HepG2 (cell line): ENCODE data around the gene RMND5A. TPM values are rescaled to one million over a fixed set of nuclear protein-coding genes. Genes with fewer than 3 reads are reported as not detected.

Source experiments
- DNMT1 ChIP-seq: sonication (generic); formaldehyde crosslinking; IDR thresholded peaks from 2 replicates; pipeline ENCODE4 v1.5.1; 2020; ENCODE audit warnings: mild to moderate bottlenecking, missing genetic modification reagents
- GATAD2A ChIP-seq: IDR thresholded peaks from 2 replicates; pipeline ENCODE4 v1.6.1; 2016
- GRHL1 ChIP-seq: sonication (generic); formaldehyde crosslinking; conservative IDR thresholded peaks from 2 replicates; pipeline ENCODE4 v1.8.0; 2022; ENCODE audit warnings: missing genetic modification reagents
- KAT8 ChIP-seq: IDR thresholded peaks from 2 replicates; pipeline ENCODE4 v1.6.1; 2016; ENCODE audit warnings: missing genetic modification reagents, missing compliant biosample characterization
- KLF15 ChIP-seq: sonication (generic); formaldehyde crosslinking; IDR thresholded peaks from 2 replicates; pipeline ENCODE4 v1.8.1; 2023; ENCODE audit warnings: borderline replicate concordance, mild to moderate bottlenecking, inconsistent platforms, missing genetic modification reagents, mixed read lengths
- NFKB2 ChIP-seq: sonication (generic); formaldehyde crosslinking; IDR thresholded peaks from 2 replicates; pipeline ENCODE4 v1.4.0; 2020; ENCODE audit warnings: missing genetic modification reagents, borderline replicate concordance
- NFKBIZ ChIP-seq: IDR thresholded peaks from 2 replicates; pipeline ENCODE4 v1.6.1; 2018; ENCODE audit warnings: missing genetic modification reagents, missing compliant biosample characterization
- NONO ChIP-seq, 2 experiments: fragments of 450-650 bp in 1 of 2; sonication (generic) in 1 of 2; formaldehyde crosslinking in 1 of 2; IDR thresholded peaks in 1 of 2; conservative IDR thresholded peaks in 1 of 2; 2 replicates each; pipeline versions ENCODE4 v1.6.1 to v1.8.0; 2017 to 2022; ENCODE audit warnings: mild to moderate bottlenecking in 1 of 2, missing genetic modification reagents in 1 of 2, moderate library complexity in 1 of 2
- POLR2A ChIP-seq, 2 experiments: IDR thresholded peaks; 2 replicates each; pipeline ENCODE4 v1.6.1; 2011; ENCODE audit warnings: low read depth in 2 of 2, low read length in 2 of 2, mild to moderate bottlenecking in 1 of 2, moderate library complexity in 1 of 2; ENCODE audit not compliant: insufficient read depth in 1 of 2
- RFXANK ChIP-seq: IDR thresholded peaks from 2 replicates; pipeline ENCODE4 v1.6.1; 2016
- RXRA ChIP-seq: sonication (generic); formaldehyde crosslinking; IDR thresholded peaks from 2 replicates; pipeline ENCODE4 v1.5.1; 2020; ENCODE audit warnings: missing genetic modification reagents
- SMAD3 ChIP-seq: sonication (generic); formaldehyde crosslinking; IDR thresholded peaks from 2 replicates; pipeline ENCODE4 v1.4.0; 2020; ENCODE audit warnings: missing genetic modification reagents
- SMARCC2 ChIP-seq: fragments of 450-650 bp; IDR thresholded peaks from 2 replicates; pipeline ENCODE4 v1.6.1; 2017; ENCODE audit warnings: antibody characterized with exemption, mild to moderate bottlenecking
- TOPORS ChIP-seq: sonication (generic); formaldehyde crosslinking; IDR thresholded peaks from 2 replicates; pipeline ENCODE4 v1.8.0; 2023; ENCODE audit warnings: mild to moderate bottlenecking, missing genetic modification reagents
- ZBTB7A ChIP-seq: sonication (generic); formaldehyde crosslinking; IDR thresholded peaks from 2 replicates; pipeline ENCODE4 v1.8.0; 2022; ENCODE audit warnings: mild to moderate bottlenecking, missing genetic modification reagents
- ZNF225 ChIP-seq: sonication (generic); formaldehyde crosslinking; IDR thresholded peaks from 2 replicates; pipeline ENCODE4 v1.4.0; 2020; ENCODE audit warnings: mild to moderate bottlenecking, missing genetic modification reagents
- ZNF263 ChIP-seq: sonication (generic); formaldehyde crosslinking; IDR thresholded peaks from 2 replicates; pipeline ENCODE4 v1.4.0; 2020; ENCODE audit warnings: missing genetic modification reagents
- ZNF609 ChIP-seq: sonication (generic); formaldehyde crosslinking; IDR thresholded peaks from 2 replicates; pipeline ENCODE4 v1.4.0; 2020; ENCODE audit warnings: mild to moderate bottlenecking, missing genetic modification reagents, borderline replicate concordance
- polyA plus RNA-seq, 8 experiments: library from polyadenylated mRNA; depleted of rRNA in 3 of 8; stranded (reverse) in 7 of 8; unstranded in 1 of 8; fragments of >200 nt; fragmentation: Illumina TruSeq in 4 of 8; extraction: Trizol in 4 of 8; gene quantifications; 2 replicates each; pipeline versions ENCODE4 v1.2.1 to v1.2.3, GENCODE V29; 2011 to 2016; ENCODE audit warnings: low read depth in 4 of 8, missing spikeins in 1 of 8, mixed read lengths in 1 of 8; ENCODE audit not compliant: insufficient read depth in 1 of 8
- total RNA-seq, 5 experiments: library from RNA; depleted of rRNA; stranded (reverse); fragments of >200 nt; fragmentation: Illumina TruSeq; extraction: Trizol; gene quantifications; 2 replicates each; pipeline ENCODE4 v1.2.3, GENCODE V29; 2016; ENCODE audit warnings: low read depth in 1 of 5
- TF ChIP-seq, protein P1 (sequence below): IDR thresholded peaks from 2 replicates; pipeline ENCODE4 v1.6.1; 2016
- TF ChIP-seq, protein P2 (sequence below): sonication (generic); formaldehyde crosslinking; IDR thresholded peaks from 2 replicates; pipeline ENCODE4 v1.8.1; 2023; ENCODE audit warnings: missing genetic modification reagents, inconsistent platforms, borderline replicate concordance
- TF ChIP-seq, protein P3 (sequence below): sonication (generic); formaldehyde crosslinking; IDR thresholded peaks from 2 replicates; pipeline ENCODE4 v1.4.0; 2020; ENCODE audit warnings: missing genetic modification reagents, mild to moderate bottlenecking, borderline replicate concordance

RMND5A gene
- total and polyA plus RNA-seq, 2 of the 13 experiments (the other 11 are each of a cell fraction or from before 2014, with no cell fraction given), result 31.0 to 66.4 TPM

- TF ChIP-seq GRHL1 (CRISPR knock-in tag) (no peak), NFKBIZ (CRISPR knock-in tag) (no peak), TOPORS (CRISPR knock-in tag) (0 out of 2 replicates have a peak, but pooled peaks have one; percentile 6), ZNF263 (CRISPR knock-in tag) (no peak), ZNF609 (CRISPR knock-in tag) (no peak), DNMT1 (CRISPR knock-in tag) (no peak), POLR2A (IDR thresholded peaks at IDR 0.05; ENCODE audit: insufficient read depth in 1 of 2, low read depth in 2 of 2, low read length in 2 of 2) (no peak), ZNF225 (CRISPR knock-in tag) (peak; percentile 81; the same call in 1 of the 2 replicates), NONO (IDR thresholded peaks at IDR 0.05) (no peak), NONO (CRISPR knock-in tag; conservative IDR thresholded peaks at IDR 0.05) (no peak; the same call in 1 of the 2 replicates), NFKB2 (CRISPR knock-in tag) (no peak; the same call in 1 of the 2 replicates), GATAD2A (CRISPR knock-in tag) (no peak), ZBTB7A (CRISPR knock-in tag) (no peak), SMAD3 (CRISPR knock-in tag) (no peak), KAT8 (no peak), RFXANK (no peak), RXRA (no peak; the same call in 1 of the 2 replicates), KLF15 (CRISPR knock-in tag) (no peak), SMARCC2 (no peak)
- TF ChIP-seq, protein P1, sequence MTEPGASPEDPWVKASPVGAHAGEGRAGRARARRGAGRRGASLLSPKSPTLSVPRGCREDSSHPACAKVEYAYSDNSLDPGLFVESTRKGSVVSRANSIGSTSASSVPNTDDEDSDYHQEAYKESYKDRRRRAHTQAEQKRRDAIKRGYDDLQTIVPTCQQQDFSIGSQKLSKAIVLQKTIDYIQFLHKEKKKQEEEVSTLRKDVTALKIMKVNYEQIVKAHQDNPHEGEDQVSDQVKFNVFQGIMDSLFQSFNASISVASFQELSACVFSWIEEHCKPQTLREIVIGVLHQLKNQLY (CRISPR knock-in tag), result no peak
- TF ChIP-seq, protein P2, sequence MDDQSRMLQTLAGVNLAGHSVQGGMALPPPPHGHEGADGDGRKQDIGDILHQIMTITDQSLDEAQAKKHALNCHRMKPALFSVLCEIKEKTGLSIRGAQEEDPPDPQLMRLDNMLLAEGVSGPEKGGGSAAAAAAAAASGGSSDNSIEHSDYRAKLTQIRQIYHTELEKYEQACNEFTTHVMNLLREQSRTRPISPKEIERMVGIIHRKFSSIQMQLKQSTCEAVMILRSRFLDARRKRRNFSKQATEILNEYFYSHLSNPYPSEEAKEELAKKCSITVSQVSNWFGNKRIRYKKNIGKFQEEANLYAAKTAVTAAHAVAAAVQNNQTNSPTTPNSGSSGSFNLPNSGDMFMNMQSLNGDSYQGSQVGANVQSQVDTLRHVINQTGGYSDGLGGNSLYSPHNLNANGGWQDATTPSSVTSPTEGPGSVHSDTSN, result no peak
- TF ChIP-seq, protein P3, sequence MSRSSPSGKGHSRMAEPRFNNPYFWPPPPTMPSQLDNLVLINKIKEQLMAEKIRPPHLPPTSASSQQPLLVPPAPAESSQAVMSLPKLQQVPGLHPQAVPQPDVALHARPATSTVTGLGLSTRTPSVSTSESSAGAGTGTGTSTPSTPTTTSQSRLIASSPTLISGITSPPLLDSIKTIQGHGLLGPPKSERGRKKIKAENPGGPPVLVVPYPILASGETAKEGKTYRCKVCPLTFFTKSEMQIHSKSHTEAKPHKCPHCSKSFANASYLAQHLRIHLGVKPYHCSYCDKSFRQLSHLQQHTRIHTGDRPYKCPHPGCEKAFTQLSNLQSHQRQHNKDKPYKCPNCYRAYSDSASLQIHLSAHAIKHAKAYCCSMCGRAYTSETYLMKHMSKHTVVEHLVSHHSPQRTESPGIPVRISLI (CRISPR knock-in tag), result no peak
Measured at GRCh38 chr2:86807468-86808275, 87.6 kb downstream of the RMND5A start (continued).
